Common myeloid progenitor, CD34-positive (primary cell): ENCODE results near the gene ID2.
A peak's percentile ranks its signal among the peaks of the same experiment; 100 is the strongest.

Experiments used
- CTCF ChIA-PET: fragments of 350-600 bp; sonication (Branson Sonifier 250); formaldehyde crosslinking; loops from one replicate; lab custom pipeline; 2021; ENCODE audit warnings: antibody characterized with exemption; lab: Charles Lee
- POLR2A ChIA-PET: fragments of 350-600 bp; sonication (Branson Sonifier 250); formaldehyde crosslinking; loops from one replicate; lab custom pipeline; 2021; ENCODE audit warnings: antibody characterized with exemption; lab: Charles Lee
- DNase-seq, 3 donors: peaks; one replicate each; pipeline versions ENCODE4 v3.0.0 to v3.0.0-alpha.2; 2013
- H3K27ac ChIP-seq, 2 experiments: 1 replicate in 1 of 2; 2 replicates in 1 of 2; pipeline ENCODE4 v1.7.0; 2013; ENCODE audit warnings: inconsistent platforms in 2 of 2, low read length in 2 of 2, mild to moderate bottlenecking in 2 of 2, low read depth in 1 of 2, moderate library complexity in 1 of 2; ENCODE audit not compliant: severe bottlenecking in 2 of 2, insufficient read depth in 1 of 2, poor library complexity in 1 of 2
- H3K27me3 ChIP-seq, 5 experiments: replicated peaks in 2 of 5; 1 replicate in 3 of 5; 2 replicates in 2 of 5; pipeline versions ENCODE4 v1.6.1 to v1.7.0; 2013; ENCODE audit warnings: low read length in 4 of 5, mild to moderate bottlenecking in 2 of 5, moderate library complexity in 2 of 5, inconsistent platforms in 1 of 5; ENCODE audit not compliant: insufficient read depth in 5 of 5, control insufficient read depth in 4 of 5
- H3K36me3 ChIP-seq, 4 experiments: 1 replicate in 2 of 4; 2 replicates in 2 of 4; pipeline versions ENCODE4 v1.6.1 to v1.7.0; 2013; ENCODE audit warnings: low read length in 3 of 4, control low read depth in 1 of 4, mild to moderate bottlenecking in 1 of 4; ENCODE audit not compliant: control insufficient read depth in 4 of 4, insufficient read depth in 4 of 4
- H3K4me1 ChIP-seq, 4 experiments: 1 replicate in 3 of 4; 2 replicates in 1 of 4; pipeline versions ENCODE4 v1.6.1 to v1.7.1; 2013; ENCODE audit warnings: low read length in 3 of 4, mild to moderate bottlenecking in 3 of 4, control low read depth in 1 of 4, inconsistent platforms in 1 of 4, moderate library complexity in 1 of 4; ENCODE audit not compliant: control insufficient read depth in 4 of 4, insufficient read depth in 4 of 4; ENCODE audit errors: control extremely low read depth in 1 of 4
- H3K4me3 ChIP-seq, 7 experiments: 1 replicate in 4 of 7; 2 replicates in 3 of 7; pipeline versions ENCODE4 v1.5.1 to v1.7.0; 2013; ENCODE audit warnings: mild to moderate bottlenecking in 7 of 7, low read length in 6 of 7, moderate library complexity in 6 of 7, inconsistent platforms in 2 of 7, low read depth in 2 of 7, control low read depth in 1 of 7; ENCODE audit not compliant: insufficient read depth in 4 of 7, control insufficient read depth in 1 of 7; ENCODE audit errors: extremely low read depth in 1 of 7
- H3K9me3 ChIP-seq, 5 experiments: 1 replicate in 4 of 5; 2 replicates in 1 of 5; pipeline versions ENCODE4 v1.6.1 to v1.7.1; 2013; ENCODE audit warnings: low read length in 4 of 5, mild to moderate bottlenecking in 2 of 5, inconsistent platforms in 1 of 5, low read depth in 1 of 5, moderate library complexity in 1 of 5; ENCODE audit not compliant: control insufficient read depth in 4 of 5, insufficient read depth in 2 of 5; ENCODE audit errors: control extremely low read depth in 1 of 5
- WGBS: methylation state at CpG from one replicate; pipeline ENCODE4 v1.1.5; 2013; ENCODE audit not compliant: insufficient coverage; 5-methylcytosine and 5-hydroxymethylcytosine counted together

Gene ID2

DNA sequence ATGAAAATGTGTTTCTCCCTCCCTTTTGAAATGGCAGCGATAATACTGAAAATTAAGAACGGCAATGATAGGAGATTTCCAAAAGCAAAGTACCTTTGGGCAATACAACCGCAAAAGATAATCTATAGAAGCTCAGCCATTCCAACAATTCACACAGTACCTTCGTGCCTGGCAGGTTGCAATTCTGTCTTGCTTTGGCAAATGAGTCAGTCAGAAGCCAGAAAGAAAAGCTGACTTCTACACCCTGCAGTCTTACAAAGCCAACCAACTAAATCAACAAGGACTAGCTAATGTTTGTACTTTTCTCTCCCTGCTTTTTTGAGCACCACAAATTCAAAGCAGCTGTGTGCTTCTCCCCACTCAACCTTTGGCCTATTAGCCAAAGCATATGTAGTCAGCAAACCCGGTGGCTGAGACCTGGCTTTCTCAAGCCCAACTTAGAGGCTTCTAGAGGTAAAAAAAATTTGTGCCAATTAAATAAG lies 25.7 kb upstream of the ID2 start:
- WGBS = 98% methylated on average over 5 of the region's 5 CpGs
- Histone ChIP-seq H3K27ac (no peak overlapping the region), H3K9me3 (no peaks in the 10 kb centered on the region), H3K36me3 (no peaks in the 10 kb centered on the region), H3K4me1 (peaks cover 2 to 39% (median 20%) of the 10 kb centered on the region in 4 experiments), H3K27me3 (no peaks in the 10 kb centered on the region), H3K4me3 (no peak overlapping the region)
- POLR2A ChIA-PET = no interaction called here
- no peak for DNase-seq
- CTCF ChIA-PET = interaction anchor here (0.5 to 1.5 kb wide), 2 partner anchors 18 to 389 kb away, joined by 3 read pairs; no protein-coding TSS in a partner anchor

DNA sequence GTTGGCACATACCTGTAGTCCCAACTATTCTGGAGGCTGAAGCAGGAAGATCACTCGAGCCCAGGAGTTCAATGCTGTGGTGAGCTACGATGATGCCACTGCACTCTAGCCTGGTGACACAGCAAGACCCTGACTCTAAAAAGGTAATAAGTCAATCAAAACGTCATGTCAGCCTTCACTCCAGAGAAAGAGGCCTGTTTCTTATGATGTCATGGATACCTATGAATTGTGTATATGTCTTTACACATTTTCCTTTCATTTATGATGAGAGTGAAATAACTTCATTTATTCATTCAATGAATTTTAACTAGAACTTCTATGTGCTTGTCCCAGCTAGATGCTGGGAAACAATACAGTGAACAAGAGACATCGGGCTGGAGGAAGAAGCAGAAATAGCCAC lies 25.0 kb upstream of the ID2 start:
- Histone ChIP-seq H3K27ac (no peak overlapping the region), H3K27me3 (no peaks in the 10 kb centered on the region), H3K4me3 (no peak overlapping the region), H3K4me1 (peaks cover 2 to 39% (median 20%) of the 10 kb centered on the region in 4 experiments), H3K9me3 (no peaks in the 10 kb centered on the region), H3K36me3 (no peaks in the 10 kb centered on the region)
- 92% methylated on average over 2 of the region's 4 CpGs for WGBS
- peak in 2 of 3 donors; percentile 20 to 37 for DNase-seq
- ChIA-PET CTCF (interaction anchor here (1.5 kb wide), 1 partner anchor 18 kb away, joined by 3 read pairs; no protein-coding TSS in a partner anchor), POLR2A (no interaction called here)

DNA sequence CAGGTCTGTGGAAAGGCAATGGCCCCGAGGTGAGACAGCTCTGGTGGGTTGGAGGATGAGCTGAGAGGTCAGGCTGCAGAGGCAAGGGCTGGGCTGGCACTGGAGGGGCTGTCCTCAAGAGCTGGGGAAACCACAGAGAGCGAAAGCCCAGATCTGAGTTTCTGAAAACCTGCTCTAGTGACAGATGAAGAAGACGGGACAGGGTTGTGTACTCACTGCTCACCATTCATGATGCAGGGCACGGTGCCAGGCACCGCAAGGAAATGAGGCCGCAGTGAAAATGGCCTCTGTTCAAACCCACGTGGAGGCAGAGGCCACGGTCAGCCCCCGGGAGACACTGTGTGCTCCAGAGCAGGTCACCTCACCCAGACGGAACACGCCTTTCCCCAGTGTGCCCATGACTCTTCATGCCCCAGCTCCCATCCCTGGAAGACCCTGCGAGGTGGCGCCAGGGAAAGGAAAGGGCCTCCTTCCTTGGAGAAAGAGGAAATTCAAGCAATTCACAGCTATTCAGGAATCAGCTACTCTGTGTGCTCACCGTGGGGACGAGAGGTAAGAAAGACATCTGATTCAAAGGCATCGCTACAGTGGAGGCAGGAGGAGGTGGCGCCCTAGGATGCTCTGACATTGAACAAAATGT lies 24.3 kb upstream of the ID2 start:
- Histone ChIP-seq H3K4me1 (peaks cover 2 to 44% (median 21%) of the 10 kb centered on the region in 4 experiments), H3K27ac (no peak overlapping the region), H3K27me3 (no peaks in the 10 kb centered on the region), H3K4me3 (no peak overlapping the region), H3K9me3 (no peaks in the 10 kb centered on the region), H3K36me3 (no peaks in the 10 kb centered on the region)
- CTCF ChIA-PET = interaction anchor here (1.5 kb wide), 1 partner anchor 19 kb away, joined by 3 read pairs; no protein-coding TSS in a partner anchor
- POLR2A ChIA-PET = no interaction called here
- peak in 2 of 3 donors; percentile 68 to 78 for DNase-seq
- WGBS = 41% methylated on average over 16 of the region's 17 CpGs

DNA sequence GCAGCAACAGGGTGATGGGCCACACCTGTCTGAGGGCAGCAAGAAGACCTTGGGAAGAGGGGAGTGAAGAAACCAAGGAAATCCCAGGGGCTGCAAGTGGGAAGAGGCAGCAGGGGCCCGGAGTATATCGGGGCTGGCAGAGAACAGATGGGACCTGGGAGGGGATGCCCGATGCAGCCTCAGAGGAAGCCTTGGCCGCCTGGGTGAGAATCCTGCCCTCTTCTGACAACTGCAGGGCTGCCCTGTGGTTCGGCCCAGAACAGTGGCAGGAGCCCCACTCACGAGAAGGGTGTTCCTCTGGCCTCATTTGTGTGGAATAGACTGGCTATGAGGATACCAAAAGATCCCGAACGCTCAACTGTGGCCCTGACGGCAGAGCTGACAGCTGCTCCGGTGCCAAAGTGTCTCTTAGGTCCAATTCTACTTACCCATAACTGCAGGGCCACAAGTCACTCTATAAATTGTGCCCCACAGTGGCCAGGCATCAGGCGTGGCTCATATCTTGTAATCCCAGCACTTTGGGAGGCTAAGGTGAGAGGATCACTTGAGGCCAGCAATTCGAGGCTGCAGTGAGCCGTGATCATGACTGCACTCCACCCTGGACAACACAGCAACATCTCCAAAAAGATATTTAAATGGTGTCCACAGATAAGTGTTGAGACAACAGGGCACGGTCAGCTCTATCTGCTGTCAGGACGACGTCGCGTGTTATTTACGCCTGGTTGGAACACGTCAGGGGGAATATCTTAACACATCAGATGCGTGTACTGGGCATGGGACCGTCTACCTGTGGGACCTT lies 23.6 kb upstream of the ID2 start:
- no peak overlapping the region for H3K27ac ChIP-seq
- DNase-seq = no peak
- H3K27me3 ChIP-seq = no peaks in the 10 kb centered on the region
- H3K9me3 ChIP-seq = no peaks in the 10 kb centered on the region
- CTCF ChIA-PET = no interaction called here
- 98% methylated on average over 18 of the region's 22 CpGs for WGBS
- no peak overlapping the region for H3K4me3 ChIP-seq
- H3K36me3 ChIP-seq = no peaks in the 10 kb centered on the region
- POLR2A ChIA-PET = no interaction called here
- H3K4me1 ChIP-seq = peaks cover 2 to 49% (median 23%) of the 10 kb centered on the region in 4 experiments

DNA sequence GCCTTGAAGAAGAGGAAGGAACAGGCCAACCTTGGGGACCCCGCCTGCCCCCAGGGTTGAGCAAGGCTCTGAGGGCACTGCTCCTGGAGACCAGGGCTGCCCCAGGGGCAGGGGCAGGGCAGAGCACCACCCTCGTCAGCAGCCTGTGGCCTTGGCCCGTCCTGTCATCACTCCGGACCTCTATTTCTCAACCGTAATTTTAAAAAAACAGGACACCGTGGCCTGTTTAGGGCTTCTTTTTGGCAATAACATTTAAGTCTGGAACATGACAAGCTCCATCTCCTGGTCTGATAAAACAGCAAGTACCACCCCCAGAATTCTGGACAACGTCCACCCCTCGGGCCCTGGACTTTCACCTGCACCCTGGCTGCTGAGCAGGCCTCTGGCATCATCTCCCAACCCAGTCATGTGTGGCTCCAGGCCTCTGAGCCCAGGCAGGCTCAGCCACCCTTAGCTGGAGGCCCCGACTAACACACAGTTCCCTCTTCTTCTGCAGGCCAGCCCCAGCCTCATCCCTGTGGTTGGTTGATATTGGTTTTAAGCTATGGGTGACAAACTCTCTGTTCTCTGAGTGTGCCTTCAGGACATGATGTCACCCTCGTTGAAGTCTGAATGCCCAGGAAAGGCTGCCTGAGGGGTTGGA lies 22.6 kb upstream of the ID2 start:
- ChIA-PET CTCF (no interaction called here), POLR2A (no interaction called here)
- no peak overlapping the region for H3K4me3 ChIP-seq
- no peak overlapping the region for H3K27ac ChIP-seq
- no peaks in the 10 kb centered on the region for H3K27me3 ChIP-seq
- peak in 2 of 3 donors; percentile 34 to 42 for DNase-seq
- 91% methylated on average over 9 of the region's 10 CpGs for WGBS
- H3K9me3 ChIP-seq = no peaks in the 10 kb centered on the region
- H3K4me1 ChIP-seq = peaks cover 2 to 58% (median 31%) of the 10 kb centered on the region in 4 experiments
- no peaks in the 10 kb centered on the region for H3K36me3 ChIP-seq

DNA sequence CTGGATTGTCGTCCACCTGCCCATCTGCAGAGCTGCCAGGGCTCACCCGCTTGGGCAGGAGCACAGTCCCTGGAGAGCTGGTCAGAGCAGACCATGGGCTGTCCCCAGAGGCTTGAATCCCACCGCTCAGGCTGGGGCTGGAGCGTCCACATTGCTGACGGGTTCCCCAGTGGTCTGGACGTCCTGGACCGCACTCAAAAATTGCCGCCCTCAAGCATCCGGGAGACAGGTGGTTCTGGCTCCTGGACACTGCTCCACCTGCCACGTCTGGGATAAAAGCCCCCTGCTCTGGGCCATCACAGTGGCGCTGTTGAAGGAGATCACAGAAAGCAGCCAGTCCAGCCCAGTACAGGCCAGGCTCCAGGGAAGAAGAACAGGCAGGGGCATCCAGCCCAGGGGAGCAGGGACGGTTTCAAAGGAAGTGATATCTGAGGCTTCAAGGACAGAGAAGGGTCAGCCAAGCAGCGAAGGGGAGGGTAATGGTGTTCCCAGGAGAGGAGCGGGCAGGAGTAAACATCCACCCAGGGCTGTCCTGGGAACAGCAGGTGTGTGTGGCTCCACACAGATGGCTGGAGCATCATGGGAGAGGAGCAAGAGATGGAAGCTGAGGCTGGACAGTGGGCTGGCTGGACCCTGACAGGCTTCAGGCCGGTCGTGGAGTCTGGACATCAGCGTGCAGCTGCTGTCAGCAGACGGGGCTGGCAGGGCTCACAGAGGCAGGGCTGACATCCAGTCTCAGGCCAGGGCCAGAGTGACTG lies 21.9 kb upstream of the ID2 start:
- Histone ChIP-seq H3K36me3 (no peaks in the 10 kb centered on the region), H3K27ac (no peak overlapping the region), H3K27me3 (no peaks in the 10 kb centered on the region), H3K4me3 (no peak overlapping the region), H3K9me3 (no peaks in the 10 kb centered on the region), H3K4me1 (peaks cover 2 to 64% (median 37%) of the 10 kb centered on the region in 4 experiments)
- DNase-seq = no peak
- CTCF ChIA-PET = no interaction called here
- POLR2A ChIA-PET = no interaction called here
- WGBS = over 99% methylated on average over 18 of the region's 18 CpGs
